Measurements from ENCODE around the gene WDR81. TPM values are rescaled to one million over a fixed set of nuclear protein-coding genes. Genes with fewer than 3 reads are reported as not detected.
"Not testable (repeated sequence)": the region's sequence is repeated elsewhere in the genome, so short reads cannot be mapped to it uniquely, and the experiment has no call there.

The WDR81 gene
- total RNA-seq, 2 donors from 2014 or later: 32.7 to 41.8 TPM

- no peaks in the 10 kb centered on the region for H3K9me3 ChIP-seq
- DNase-seq (ENCODE audit: low spot score) (no peak), ATAC-seq (ENCODE audit: insufficient number of reproducible peaks, low FRiP score, low read depth) (no peak)
- H3K4me1 ChIP-seq (ENCODE audit: control insufficient read depth in 1 of 2, low read depth in 2 of 2): no peaks in the 10 kb centered on the region
- H3K27me3 ChIP-seq (replicated peaks; ENCODE audit: insufficient read depth): no peaks in the 10 kb centered on the region
- no peak for TF ChIP-seq CTCF (IDR thresholded peaks at IDR 0.05)
- no peak overlapping the region for H3K27ac ChIP-seq
- no peak overlapping the region for H3K4me3 ChIP-seq
- H3K36me3 ChIP-seq: no peaks in the 10 kb centered on the region
Measured at GRCh38 chr17:1769822-1770477, 45.4 kb downstream of the WDR81 start.

GRCh38 chr17:1773000-1773695 lies 48.6 kb downstream of the WDR81 start:
- H3K4me3 ChIP-seq; H3K27ac ChIP-seq; DNase-seq (ENCODE audit: low spot score): not testable (repeated sequence)

GRCh38 chr17:1773696-1774181 lies 49.2 kb downstream of the WDR81 start:
- peaks cover 6% of the 10 kb centered on the region for H3K36me3 ChIP-seq
- no peak for TF ChIP-seq CTCF (IDR thresholded peaks at IDR 0.05)
- H3K27me3 ChIP-seq (replicated peaks; ENCODE audit: insufficient read depth): no peaks in the 10 kb centered on the region
- DNase-seq (ENCODE audit: low spot score) (no peak), ATAC-seq (ENCODE audit: insufficient number of reproducible peaks, low FRiP score, low read depth) (no peak)
- no peaks in the 10 kb centered on the region for H3K9me3 ChIP-seq
- H3K4me1 ChIP-seq (ENCODE audit: control insufficient read depth in 1 of 2, low read depth in 2 of 2): peaks cover 0 to 4% of the 10 kb centered on the region in 2 donors
- H3K4me3 ChIP-seq: no peak overlapping the region
- H3K27ac ChIP-seq: no peak overlapping the region

More at GRCh38 chr17:1773000-1773695, 48.6 kb downstream of the WDR81 start:
- not testable (repeated sequence) for H3K36me3 ChIP-seq; H3K27me3 ChIP-seq (replicated peaks; ENCODE audit: insufficient read depth); H3K9me3 ChIP-seq; H3K4me1 ChIP-seq (ENCODE audit: control insufficient read depth in 1 of 2, low read depth in 2 of 2); ATAC-seq (ENCODE audit: insufficient number of reproducible peaks, low FRiP score, low read depth)

GRCh38 chr17:1774390-1775176 lies 50.1 kb downstream of the WDR81 start:
- no peaks in the 10 kb centered on the region for H3K27me3 ChIP-seq (replicated peaks; ENCODE audit: insufficient read depth)
- H3K4me3 ChIP-seq: no peak overlapping the region
- peaks cover 4 to 12% of the 10 kb centered on the region in 2 donors for H3K4me1 ChIP-seq (ENCODE audit: control insufficient read depth in 1 of 2, low read depth in 2 of 2)
- TF ChIP-seq CTCF (IDR thresholded peaks at IDR 0.05): no peak
- ATAC-seq (ENCODE audit: insufficient number of reproducible peaks, low FRiP score, low read depth) (no peak), DNase-seq (ENCODE audit: low spot score) (no peak)
- H3K9me3 ChIP-seq: no peaks in the 10 kb centered on the region
- no peak overlapping the region for H3K27ac ChIP-seq
- peaks cover 6% of the 10 kb centered on the region for H3K36me3 ChIP-seq

GRCh38 chr17:1776328-1776727 lies 51.8 kb downstream of the WDR81 start:
- TF ChIP-seq CTCF (IDR thresholded peaks at IDR 0.05): no peak
- H3K27me3 ChIP-seq (replicated peaks; ENCODE audit: insufficient read depth): no peaks in the 10 kb centered on the region
- no peak overlapping the region for H3K4me3 ChIP-seq
- H3K4me1 ChIP-seq (ENCODE audit: control insufficient read depth in 1 of 2, low read depth in 2 of 2): peaks cover 13 to 30% of the 10 kb centered on the region in 2 donors
- no peaks in the 10 kb centered on the region for H3K9me3 ChIP-seq
- no peak for DNase-seq (ENCODE audit: low spot score)
- peaks cover 6% of the 10 kb centered on the region for H3K36me3 ChIP-seq
- ATAC-seq (ENCODE audit: insufficient number of reproducible peaks, low FRiP score, low read depth): no peak
- H3K27ac ChIP-seq: no peak overlapping the region
